Endometrial microvascular endothelial cells (primary cell): ENCODE data around the gene SGK2. TPM values are rescaled to one million over a fixed set of nuclear protein-coding genes. Genes with fewer than 3 reads are reported as not detected.
"Not testable (repeated sequence)": the region's sequence is repeated elsewhere in the genome, so short reads cannot be mapped to it uniquely, and the experiment has no call there.

Experiments
- in situ Hi-C: cut with HindIII; loops from 2 replicates; pipeline ENCODE4 v1.10.0; 2017; ENCODE audit warnings: low sequenced_read_pairs, low pct_unique_long_range_greater_than_20kb; ENCODE audit errors: inconsistent ontology term
- total RNA-seq: library from RNA; depleted of rRNA; stranded (reverse); fragments of >200 nt; gene quantifications from one replicate; pipeline ENCODE4 v1.2.3, GENCODE V29; 2015; ENCODE audit errors: inconsistent ontology term

Gene SGK2
- total RNA-seq, 1 donor from 2014 or later: not detected

DNA sequence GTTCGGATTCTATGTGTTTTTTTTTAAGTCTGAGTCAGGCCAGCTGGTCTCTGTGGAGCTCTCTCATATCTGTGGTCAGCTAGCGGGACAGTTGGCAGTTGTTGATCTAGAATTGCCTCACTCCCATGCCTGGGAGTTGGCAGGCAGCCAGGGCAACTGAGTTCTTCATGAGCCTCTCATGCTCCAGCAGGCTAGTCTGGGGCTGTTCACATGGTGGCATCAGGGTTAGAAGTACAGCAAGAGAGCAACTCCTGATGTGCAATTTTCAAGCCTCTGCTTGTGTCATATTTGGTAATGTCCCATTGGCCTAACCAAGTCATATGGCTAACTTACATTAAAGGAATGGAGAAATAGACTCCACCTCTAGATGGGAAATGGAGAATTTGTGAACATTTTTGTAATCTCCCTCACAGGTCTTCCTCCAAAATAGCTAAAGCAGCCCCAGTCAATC is 25.2 kb downstream of the SGK2 start:
- in situ Hi-C loops: no loop called here

DNA sequence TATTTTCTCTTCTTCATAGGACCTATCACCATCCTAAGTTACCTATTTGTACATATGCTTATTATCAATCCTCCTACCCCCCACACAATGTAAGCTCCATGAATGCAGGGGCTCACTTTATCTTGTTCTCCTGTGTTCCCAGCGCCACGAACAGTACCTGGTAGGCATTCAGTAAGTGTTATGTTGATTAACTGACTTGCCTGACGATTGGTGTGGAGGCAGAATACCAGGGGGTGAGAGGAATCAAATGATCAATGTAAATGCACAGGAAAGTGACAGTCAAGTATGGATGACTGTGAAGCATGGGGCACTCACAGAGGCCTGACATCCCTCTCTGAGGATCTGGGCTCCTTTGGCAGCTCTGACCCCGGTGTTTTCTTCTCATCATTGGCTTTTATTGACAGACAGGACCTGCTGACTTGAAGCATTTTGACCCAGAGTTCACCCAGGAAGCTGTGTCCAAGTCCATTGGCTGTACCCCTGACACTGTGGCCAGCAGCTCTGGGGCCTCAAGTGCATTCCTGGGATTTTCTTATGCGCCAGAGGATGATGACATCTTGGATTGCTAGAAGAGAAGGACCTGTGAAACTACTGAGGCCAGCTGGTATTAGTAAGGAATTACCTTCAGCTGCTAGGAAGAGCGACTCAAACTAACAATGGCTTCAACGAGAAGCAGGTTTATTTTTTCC is 25.8 kb downstream of the SGK2 start:
- in situ Hi-C loops: no loop called here

DNA sequence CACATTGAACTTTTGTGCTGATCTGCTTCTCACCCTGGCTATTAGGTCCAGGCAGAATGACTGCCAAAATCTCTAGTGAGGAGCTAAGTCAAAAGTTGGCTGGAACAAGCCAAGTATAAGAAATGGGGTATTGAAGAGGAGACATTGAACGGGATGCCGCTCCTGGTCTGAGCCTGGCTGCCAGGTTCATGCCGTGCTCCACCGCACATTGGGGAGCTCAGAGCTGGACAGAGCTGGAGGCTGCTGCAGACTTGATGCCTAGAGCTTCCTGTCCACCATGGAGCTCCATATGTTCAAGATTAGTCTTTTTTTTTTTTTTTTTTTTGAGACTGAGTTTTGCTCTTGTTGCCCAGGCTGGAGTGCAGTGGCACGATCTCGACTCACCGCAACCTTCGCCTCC is 27.8 kb downstream of the SGK2 start:
- in situ Hi-C loops: no loop called here

DNA sequence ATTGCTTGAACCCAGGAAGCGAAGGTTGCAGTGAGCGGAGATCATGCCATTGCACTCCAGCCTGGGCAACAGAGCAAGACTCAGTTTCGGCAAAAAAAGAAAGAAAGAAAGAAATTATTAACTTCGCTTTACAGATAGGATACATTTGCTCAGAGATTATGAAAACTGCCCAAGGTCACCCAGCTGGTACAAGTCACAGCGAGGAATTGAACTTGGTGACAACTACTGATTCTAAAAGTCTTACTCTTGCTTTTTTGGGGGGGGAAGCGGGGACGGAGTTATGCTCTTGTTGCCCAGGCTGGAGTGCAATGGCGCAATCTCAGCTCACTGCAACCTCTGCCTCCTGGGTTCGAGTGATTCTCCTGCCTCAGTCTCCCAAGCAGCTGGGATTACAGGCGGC is 29.7 kb downstream of the SGK2 start:
- in situ Hi-C loops: not testable (repeated sequence)

DNA sequence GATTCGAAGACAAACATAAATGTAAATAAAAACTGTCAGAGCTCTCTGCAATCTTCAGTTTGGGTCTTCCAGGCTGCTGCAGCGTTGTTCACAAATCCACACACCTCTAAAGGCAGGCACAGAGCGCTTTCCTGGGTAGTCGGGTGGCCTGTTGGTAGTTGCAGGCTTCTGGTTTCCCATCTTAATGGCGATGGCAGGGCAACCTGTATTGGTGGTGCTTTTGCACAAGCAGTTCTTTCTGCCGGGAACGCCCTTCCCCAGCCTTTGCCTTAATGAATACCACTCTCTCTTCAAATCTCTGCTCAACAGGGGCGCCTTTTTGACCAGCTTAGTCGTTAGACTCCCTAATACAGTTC is 31.2 kb downstream of the SGK2 start:
- in situ Hi-C loops: no loop called here

DNA sequence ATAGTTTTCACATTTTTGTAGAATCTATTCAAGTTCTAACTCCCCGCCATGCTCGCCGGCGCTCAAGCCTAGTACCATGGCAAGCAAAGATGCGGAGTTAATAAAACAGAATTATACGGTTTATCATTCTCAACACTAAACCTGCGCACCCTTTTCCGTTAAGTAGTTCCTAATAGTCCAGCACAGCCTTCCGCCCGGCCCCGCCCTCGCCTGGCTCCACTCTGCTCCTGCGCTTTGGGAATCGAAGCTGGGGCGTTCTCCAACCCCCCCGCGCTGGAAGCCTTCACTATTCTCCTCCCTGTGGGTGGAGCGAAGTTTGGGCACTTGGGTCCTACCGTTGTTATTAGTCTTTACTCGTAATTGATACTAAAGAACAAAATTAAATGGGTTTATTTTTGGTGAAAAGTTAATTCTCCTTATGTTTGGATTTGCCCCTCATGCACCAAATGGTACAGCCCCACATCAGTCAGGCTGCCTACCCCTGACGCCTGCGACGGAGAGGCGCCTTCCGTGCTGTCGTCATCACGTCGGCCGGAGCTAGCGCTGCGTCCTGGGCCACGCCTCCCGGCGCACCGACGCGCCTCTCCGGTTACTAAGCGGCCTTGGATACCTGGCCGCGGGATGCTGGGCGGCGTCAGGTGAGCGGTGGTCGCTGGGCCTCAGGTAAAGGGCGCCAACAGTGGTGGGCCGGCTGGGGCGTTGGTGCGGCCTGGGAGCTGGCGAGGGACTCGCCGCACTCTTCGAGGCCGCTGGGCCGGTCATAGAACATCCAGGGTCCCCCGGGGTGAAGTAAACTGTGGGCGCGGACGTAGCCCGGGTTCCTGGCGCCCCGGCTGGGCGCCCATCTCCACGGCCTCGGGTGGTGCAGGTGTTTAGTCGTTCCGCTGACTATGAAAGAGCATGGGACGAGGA is 31.8 kb downstream of the SGK2 start, which contains the start of gene IFT52:
IFT52 (plus strand) TSS at position 546 of the 912 bp plus-strand sequence. CDS start 3,762 bp downstream, outside the sequence.
- in situ Hi-C loops: no loop called here

DNA sequence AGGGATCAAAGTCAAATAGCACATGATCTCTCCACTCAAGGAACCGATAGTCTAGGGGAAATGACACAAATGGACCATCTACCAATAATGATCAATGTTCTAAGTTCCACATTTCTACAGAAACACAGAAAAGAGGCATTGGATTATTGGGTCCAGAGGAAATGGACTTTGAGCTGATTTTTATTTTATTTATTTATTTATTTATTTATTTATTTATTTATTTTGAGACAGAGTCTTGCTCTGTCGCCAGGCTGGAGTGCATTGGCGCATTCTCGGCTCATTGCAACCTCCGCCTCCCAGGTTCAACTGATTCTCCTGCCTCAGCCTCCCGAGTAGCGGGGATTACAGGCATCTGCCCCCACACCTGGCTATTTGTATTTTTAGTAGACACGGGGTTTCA is 43.1 kb downstream of the SGK2 start:
- in situ Hi-C loops: not testable (repeated sequence)

DNA sequence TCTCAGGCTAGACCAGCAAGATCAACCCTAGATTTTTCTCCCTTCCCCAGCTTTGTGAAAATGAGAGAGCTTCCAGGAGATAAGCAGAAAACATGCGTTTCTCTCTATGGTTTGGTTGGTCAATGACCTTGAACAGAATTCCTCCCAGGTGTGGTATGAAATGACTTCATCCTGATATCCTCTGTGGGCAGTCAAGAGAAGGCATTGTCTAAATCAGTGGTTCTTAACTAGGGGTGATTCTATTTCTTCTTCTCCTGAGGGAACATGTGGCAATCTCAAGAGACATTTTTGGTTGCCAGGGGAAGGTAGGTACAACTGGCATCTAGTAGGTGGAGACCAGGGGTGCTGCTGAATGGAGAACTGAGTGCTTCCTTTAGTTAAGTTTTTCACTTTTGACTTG is 44.3 kb downstream of the SGK2 start:
- in situ Hi-C loops: no loop called here

DNA sequence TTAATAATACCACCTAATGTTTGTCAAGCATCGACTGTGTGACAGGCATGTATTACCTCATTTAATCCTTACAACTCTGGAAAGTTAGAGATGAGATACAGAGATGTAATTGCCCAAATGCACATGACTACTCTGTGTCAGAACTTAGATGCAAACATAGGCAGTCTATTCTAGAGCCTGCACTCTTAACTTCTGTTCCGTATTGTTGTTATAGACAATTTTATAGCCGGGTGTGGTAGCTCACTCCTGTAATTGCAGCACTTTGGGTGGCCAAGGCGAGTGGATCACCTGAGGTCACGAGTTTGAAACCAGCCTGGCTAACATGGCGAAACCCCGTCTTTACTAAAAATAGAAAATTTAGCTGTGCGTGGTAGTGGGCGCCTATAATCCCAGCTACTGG is 46.9 kb downstream of the SGK2 start:
- in situ Hi-C loops: no loop called here

DNA sequence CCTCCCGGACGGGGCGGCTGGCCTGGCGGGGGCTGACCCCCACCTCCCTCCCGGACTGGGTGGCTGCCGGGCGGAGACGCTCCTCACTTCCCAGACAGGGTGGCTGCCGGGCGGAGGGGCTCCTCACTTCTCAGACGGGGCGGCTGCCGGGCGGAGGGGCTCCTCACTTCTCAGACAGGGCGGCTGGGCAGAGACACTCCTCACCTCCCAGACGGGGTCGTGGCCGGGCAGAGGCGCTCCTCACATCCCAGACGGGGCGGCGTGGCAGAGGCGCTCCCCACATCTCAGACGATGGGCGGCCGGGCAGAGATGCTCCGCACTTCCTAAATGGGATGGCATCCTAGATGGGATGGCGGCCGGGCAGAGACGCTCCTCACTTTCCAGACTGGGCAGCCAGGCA is 48.5 kb downstream of the SGK2 start:
- in situ Hi-C loops: not testable (repeated sequence)

DNA sequence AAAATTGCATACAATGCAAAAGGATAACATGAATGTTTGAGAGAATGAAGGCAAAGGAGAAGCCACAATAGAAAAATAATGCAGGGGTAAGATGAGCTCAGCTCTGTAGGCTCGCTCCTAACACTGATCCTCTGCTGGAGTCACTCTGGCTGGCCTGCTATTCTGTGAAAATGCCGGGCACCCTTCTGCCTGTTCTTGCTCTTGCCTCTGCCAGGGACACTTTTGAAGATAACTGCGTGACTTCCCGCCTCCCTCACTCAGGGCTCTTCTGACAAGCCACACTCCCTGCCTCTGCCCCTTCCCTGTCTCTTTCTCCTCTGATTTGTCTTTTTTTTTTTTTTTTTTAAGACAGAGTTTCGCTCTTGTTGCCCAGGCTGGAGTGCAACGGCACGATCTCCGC is 72.8 kb downstream of the SGK2 start:
- in situ Hi-C loops: no loop called here

Other genes with a start within 250 kb of the SGK2 start
- 70.9 TPM for gene SRSF6, start 101.1 kb upstream of the SGK2 start, total RNA-seq
- gene L3MBTL1, start 51.3 kb upstream of the SGK2 start, total RNA-seq: 1.3 TPM
- gene IFT52, start 31.9 kb downstream of the SGK2 start, total RNA-seq: 19.5 TPM
- 61.6 TPM for gene MYBL2, start 108.1 kb downstream of the SGK2 start, total RNA-seq
- gene GTSF1L, start 168.0 kb downstream of the SGK2 start, total RNA-seq: 0.84 TPM